Left lung (tissue), 10 donors: ENCODE results near the gene PIGB. TPM values are rescaled to one million over a fixed set of nuclear protein-coding genes. Genes with fewer than 3 reads are reported as not detected.
"Not testable (repeated sequence)": the region's sequence is repeated elsewhere in the genome, so short reads cannot be mapped to it uniquely, and the experiment has no call there.

Source experiments
- ATAC-seq: fragments of 200-7000 bp; cut with Tn5 transposase; one replicate; pipeline ENCODE4 v1.9.1; 2020; ENCODE audit warnings: moderate library complexity
- DNase-seq, 4 donors: peaks; one replicate each; pipeline ENCODE4 v3.0.0-alpha.2; 2013 to 2020
- H3K27ac ChIP-seq, 2 donors: fragments of 200-600 bp; sonication (generic) in 1 of 2; one replicate each; pipeline versions ENCODE4 v1.5.0 to v1.8.0; 2020 to 2021
- H3K27me3 ChIP-seq, 2 donors: fragments of 200-600 bp; sonication (generic) in 1 of 2; one replicate each; pipeline versions ENCODE4 v1.5.0 to v1.8.0; 2020 to 2021
- H3K36me3 ChIP-seq, 2 donors: fragments of 200-600 bp; sonication (generic) in 1 of 2; one replicate each; pipeline versions ENCODE4 v1.5.0 to v1.8.0; 2020 to 2021
- H3K4me1 ChIP-seq, 2 donors: fragments of 200-600 bp; one replicate each; pipeline ENCODE4 v1.8.0; 2021
- H3K4me3 ChIP-seq, 2 donors: fragments of 200-600 bp; sonication (generic) in 1 of 2; one replicate each; pipeline versions ENCODE4 v1.5.0 to v1.8.0; 2020 to 2021; ENCODE audit warnings: mild to moderate bottlenecking in 1 of 2
- H3K9me3 ChIP-seq, 2 donors: fragments of 200-600 bp; sonication (generic) in 1 of 2; one replicate each; pipeline versions ENCODE4 v1.5.0 to v1.8.0; 2020 to 2021
- CTCF ChIP-seq, 2 donors: fragments of 200-600 bp; sonication (generic) in 1 of 2; IDR thresholded peaks; one replicate each; pipeline versions ENCODE4 v1.5.0 to v1.8.0; 2021; ENCODE audit warnings: antibody characterized with exemption in 2 of 2
- intact Hi-C, 2 donors: fragments of 100-400 bp; cut with DNase I; formaldehyde crosslinking; loops; one replicate each; pipeline versions ENCODE4 v1.11.2 to v1.14.2; 2022
- polyA plus RNA-seq, 6 donors: library from polyadenylated mRNA; unstranded; fragments of 120-200 nt; gene quantifications; one replicate each; pipeline ENCODE4 v1.2.1, GENCODE V29; 2013; ENCODE audit not compliant: insufficient read length in 6 of 6
- total RNA-seq, 2 donors: library from RNA; stranded (reverse); fragmentation: NEBNext Ultra II Directional; extraction: Animal tissue kit (Norgen Biotek cat#: 25700); gene quantifications; one replicate each; pipeline ENCODE4 v1.2.1, GENCODE V29; 2021
- donor health status: DM: no; HTN: yes; CAD: no.
- donor health status: DM: no; HTN: no; CAD: no.

The PIGB gene
- total and polyA plus RNA-seq, 8 donors: 13.6 to 25.3 (median 19.8) TPM

DNA sequence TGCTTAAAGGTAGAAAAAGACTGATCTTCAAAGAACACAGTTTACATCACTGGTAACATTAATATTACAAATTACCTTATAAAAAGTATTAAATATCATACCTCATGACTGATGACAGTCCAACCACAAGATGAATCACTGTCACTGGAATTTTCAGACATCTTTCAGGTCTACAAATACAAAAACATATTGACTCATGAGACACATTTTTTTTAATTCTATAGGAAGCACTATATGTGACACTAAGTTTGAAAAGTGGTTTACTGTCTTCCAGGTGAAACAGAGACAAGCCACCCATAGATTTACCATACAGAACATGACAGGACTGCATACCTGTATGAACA, 70.2 kb downstream of the PIGB start:
- intact Hi-C loops: no loop called here
- Histone ChIP-seq H3K27me3 (no peaks in the 10 kb centered on the region), H3K27ac (peak overlapping the region in 1 of 2 donors; percentile 30), H3K4me1 (peaks cover 0 to 1% of the 10 kb centered on the region in 2 donors), H3K4me3 (no peak overlapping the region), H3K36me3 (peaks cover 0 to 34% of the 10 kb centered on the region in 2 donors), H3K9me3 (no peaks in the 10 kb centered on the region)
- no peak for DNase-seq
- ATAC-seq: no peak
- no peak for TF ChIP-seq CTCF (IDR thresholded peaks at IDR 0.05)

- H3K27me3 ChIP-seq: no peaks in the 10 kb centered on the region
- H3K36me3 ChIP-seq: peaks cover 0 to 4% of the 10 kb centered on the region in 2 donors
- H3K4me1 ChIP-seq: peaks cover 0 to 15% of the 10 kb centered on the region in 2 donors
- intact Hi-C loops: no loop called here
- no peak for TF ChIP-seq CTCF (IDR thresholded peaks at IDR 0.05)
- H3K9me3 ChIP-seq: no peaks in the 10 kb centered on the region
- no peak for ATAC-seq
- no peak for DNase-seq
- H3K27ac ChIP-seq: peak overlapping the region in 1 of 2 donors; percentile 72
- H3K4me3 ChIP-seq: no peak overlapping the region
Measured at GRCh38 chr15:55394694-55395093, 75.7 kb downstream of the PIGB start.

DNA sequence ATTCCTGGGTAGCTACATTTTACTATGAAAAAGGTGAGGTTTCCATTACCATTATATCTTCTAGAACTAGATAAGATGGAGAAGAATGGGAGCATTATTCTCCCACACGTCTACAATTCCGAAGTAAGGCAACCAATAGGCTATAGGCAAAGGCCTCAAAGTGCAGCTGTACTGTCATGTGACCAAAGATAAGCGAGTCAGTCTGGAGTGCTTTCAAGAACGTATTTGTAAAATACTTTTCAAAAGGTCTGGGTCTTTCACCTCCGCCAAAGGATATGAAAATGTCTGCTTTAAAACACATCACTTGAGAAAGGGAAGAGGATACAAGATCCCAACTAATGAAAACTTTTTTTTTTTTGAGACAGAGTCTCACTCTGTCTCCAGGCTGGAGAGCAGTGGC, 79.2 kb downstream of the PIGB start:
- Histone ChIP-seq H3K27ac (no peak overlapping the region), H3K4me3 (no peak overlapping the region), H3K27me3 (no peaks in the 10 kb centered on the region), H3K9me3 (no peaks in the 10 kb centered on the region), H3K4me1 (peaks cover 4 to 38% of the 10 kb centered on the region in 2 donors), H3K36me3 (peaks cover 0 to 4% of the 10 kb centered on the region in 2 donors)
- no peak for DNase-seq
- ATAC-seq: no peak
- TF ChIP-seq CTCF (IDR thresholded peaks at IDR 0.05): no peak
- intact Hi-C loops: no loop called here

DNA sequence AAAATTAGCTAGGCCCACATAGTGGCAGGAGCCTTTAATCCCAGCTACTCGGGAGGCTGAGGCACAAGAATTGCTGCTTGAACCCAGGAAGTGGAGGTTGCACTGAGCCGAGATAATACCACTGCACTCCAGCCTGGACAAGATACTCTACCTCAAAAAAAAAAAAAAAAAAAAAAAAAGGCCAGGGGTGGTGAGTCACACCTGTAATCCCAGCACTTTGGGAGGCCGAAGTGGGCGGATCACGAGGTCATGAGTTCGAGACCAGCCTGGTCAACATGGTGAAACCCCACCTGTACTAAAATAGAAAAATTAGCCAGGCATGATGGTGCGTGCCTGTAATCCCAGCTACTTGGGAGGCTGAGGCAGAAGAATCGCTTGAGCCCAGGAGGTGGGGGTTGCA, 81.0 kb downstream of the PIGB start:
- intact Hi-C loops, DNase-seq, ATAC-seq, H3K27ac ChIP-seq, H3K27me3 ChIP-seq, H3K36me3 ChIP-seq, H3K9me3 ChIP-seq, H3K4me3 ChIP-seq: not testable (repeated sequence)
- H3K4me1 ChIP-seq: peaks cover 13 to 47% of the 10 kb centered on the region in 2 donors

GRCh38 chr15:55401786-55402246, 82.8 kb downstream of the PIGB start:
- intact Hi-C loops: no loop called here
- DNase-seq (no peak), ATAC-seq (no peak)
- no peaks in the 10 kb centered on the region for H3K9me3 ChIP-seq
- TF ChIP-seq CTCF (IDR thresholded peaks at IDR 0.05): no peak
- peaks cover 0 to 4% of the 10 kb centered on the region in 2 donors for H3K36me3 ChIP-seq
- no peak overlapping the region for H3K4me3 ChIP-seq
- H3K27ac ChIP-seq: peak overlapping the region in 1 of 2 donors; percentile 80
- peaks cover 18 to 59% of the 10 kb centered on the region in 2 donors for H3K4me1 ChIP-seq
- no peaks in the 10 kb centered on the region for H3K27me3 ChIP-seq

- Histone ChIP-seq H3K4me3 (no peak overlapping the region), H3K4me1 (peaks cover 24 to 66% of the 10 kb centered on the region in 2 donors), H3K36me3 (peaks cover 0 to 4% of the 10 kb centered on the region in 2 donors), H3K9me3 (no peaks in the 10 kb centered on the region), H3K27ac (peak overlapping the region in 1 of 2 donors; percentile 80), H3K27me3 (no peaks in the 10 kb centered on the region)
- intact Hi-C loops: no loop called here
- TF ChIP-seq CTCF (IDR thresholded peaks at IDR 0.05): no peak
- no peak for DNase-seq
- ATAC-seq: no peak
Measured at GRCh38 chr15:55402707-55403106, 83.7 kb downstream of the PIGB start.
